Erythroblast (primary cell): ENCODE data around the gene MIPOL1.
"Not testable (repeated sequence)": the region's sequence is repeated elsewhere in the genome, so short reads cannot be mapped to it uniquely, and the experiment has no call there.

ENCODE experiments used
- DNase-seq, 2 experiments: peaks; one replicate each; lab custom pipeline; 2025; lab: John Stamatoyannopoulos, UW
- GATA1 ChIP-seq: IDR thresholded peaks from 2 replicates; pipeline ENCODE4 v1.6.1; 2011; ENCODE audit warnings: low read depth, mild to moderate bottlenecking, control low read depth, low read length, moderate library complexity
- POLR2A ChIP-seq: IDR thresholded peaks from 2 replicates; pipeline ENCODE4 v1.6.1; 2011; ENCODE audit warnings: mild to moderate bottlenecking, low read length

MIPOL1 gene

GRCh38 chr14:37172936-37173614 is 24.7 kb upstream of the MIPOL1 start:
- DNase-seq, result peak; percentile 63 to 70
- TF ChIP-seq GATA1 (no peak), POLR2A (no peak)

DNA sequence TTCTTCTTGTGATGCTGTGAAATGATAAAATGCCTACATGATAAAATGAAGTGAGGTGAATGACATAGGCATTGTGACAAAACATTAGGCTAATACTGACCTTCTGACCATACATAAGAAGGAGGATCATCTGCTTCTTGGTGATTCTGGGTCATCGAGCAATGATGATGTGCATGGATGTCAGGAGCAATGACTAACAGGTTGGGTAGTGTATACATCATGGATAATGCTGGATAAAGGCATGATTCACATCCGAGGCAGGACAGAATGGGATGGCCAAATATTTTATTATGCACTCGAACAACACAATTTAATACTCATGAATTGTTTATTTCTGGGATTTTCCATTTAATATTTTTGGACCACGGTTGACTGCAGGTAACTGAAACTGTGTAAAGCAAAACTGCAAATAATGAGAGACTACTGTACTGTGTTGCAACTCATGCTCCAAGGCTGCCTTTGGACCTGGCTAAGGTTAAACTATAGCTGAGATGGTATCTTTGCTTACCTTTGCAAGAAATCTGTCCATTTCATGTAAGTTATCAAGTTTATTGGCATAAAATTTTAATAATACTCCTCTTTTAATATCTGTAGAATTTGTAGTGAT is 17.7 kb upstream of the MIPOL1 start:
- DNase-seq, result no peak

DNA sequence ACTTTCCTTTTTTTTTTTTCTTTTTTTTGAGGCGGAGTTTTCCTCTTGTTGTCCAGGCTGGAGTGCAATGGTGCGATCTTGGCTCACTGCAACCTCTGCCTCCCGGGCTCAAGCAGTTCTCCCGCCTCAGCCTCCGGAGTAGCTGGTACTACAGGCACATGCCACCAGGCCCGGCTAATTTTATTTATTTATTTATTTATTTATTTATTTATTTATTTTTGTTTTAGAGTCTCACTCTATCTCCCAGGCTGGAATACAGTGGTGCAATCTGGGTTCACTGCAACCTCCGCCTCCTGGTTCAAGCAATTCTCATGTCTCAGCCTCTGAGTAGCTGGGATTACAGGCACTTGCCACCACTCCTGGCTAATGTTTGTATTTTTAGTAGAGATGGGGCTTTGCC is 16.9 kb upstream of the MIPOL1 start:
- DNase-seq, result not testable (repeated sequence)

More for the DNA sequence above, 17.7 kb upstream of the MIPOL1 start:
- TF ChIP-seq POLR2A (no peak), GATA1 (no peak)

GRCh38 chr14:37181441-37181840 is 16.3 kb upstream of the MIPOL1 start:
- TF ChIP-seq POLR2A, result no peak

GRCh38 chr14:37184520-37184919 is 13.2 kb upstream of the MIPOL1 start:
- not testable (repeated sequence) for DNase-seq

More at GRCh38 chr14:37181441-37181840, 16.3 kb upstream of the MIPOL1 start:
- no peak for DNase-seq

GRCh38 chr14:37185670-37186069 is 12.1 kb upstream of the MIPOL1 start:
- TF ChIP-seq GATA1 (no peak), POLR2A (no peak)
- no peak for DNase-seq

- TF ChIP-seq POLR2A, result no peak
- no peak for TF ChIP-seq GATA1
- DNase-seq, result no peak
Measured at GRCh38 chr14:37186865-37187264, 10.9 kb upstream of the MIPOL1 start.

DNA sequence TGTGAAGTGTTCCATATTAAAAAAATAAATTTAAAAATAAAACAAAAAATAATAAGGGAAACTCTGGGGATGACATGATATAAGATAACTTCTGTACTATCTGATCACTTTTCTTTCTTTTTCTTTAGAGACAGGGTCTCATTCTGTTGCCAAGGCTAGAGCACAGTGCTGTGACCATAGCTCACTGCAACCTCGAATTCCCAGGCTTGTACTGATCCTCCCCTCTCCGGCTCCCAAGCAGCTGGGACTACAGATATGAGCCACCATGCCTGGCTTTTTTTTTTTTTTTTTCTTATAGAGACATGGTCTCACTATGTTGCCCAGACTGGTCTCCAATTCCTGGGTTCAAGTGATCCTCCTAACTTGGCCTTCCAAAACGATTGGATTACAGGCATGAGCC is 10.4 kb upstream of the MIPOL1 start:
- TF ChIP-seq GATA1, result no peak
- no peak for DNase-seq

GRCh38 chr14:37187840-37188577 is 9.7 kb upstream of the MIPOL1 start:
- not testable (repeated sequence) for DNase-seq

- DNase-seq, result not testable (repeated sequence)
Measured at GRCh38 chr14:37189733-37190132, 8.0 kb upstream of the MIPOL1 start.

DNA sequence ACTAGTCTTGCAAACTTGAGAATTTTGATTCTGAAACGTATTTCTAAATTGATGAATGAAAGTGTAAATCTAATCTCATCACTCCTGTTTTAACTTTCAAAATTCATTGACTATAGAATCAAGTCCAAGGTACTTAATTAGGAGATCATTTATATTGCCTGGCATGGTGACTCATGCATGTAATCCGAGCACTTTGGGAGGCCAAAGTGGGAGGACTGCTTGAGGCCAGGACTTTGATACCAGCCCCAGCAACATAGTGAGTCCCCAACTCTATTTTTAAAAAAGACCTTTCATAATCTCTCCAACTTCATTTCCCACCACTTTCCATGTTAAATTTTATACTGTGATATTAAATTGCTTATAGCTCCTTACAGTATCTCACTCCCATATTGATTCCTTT is 3.0 kb upstream of the MIPOL1 start:
- DNase-seq, result no peak
- TF ChIP-seq GATA1, result no peak
- TF ChIP-seq POLR2A, result no peak

- TF ChIP-seq POLR2A (no peak), GATA1 (no peak)
- no peak for DNase-seq
Measured at GRCh38 chr14:37195327-37195726, 2.4 kb upstream of the MIPOL1 start.

- TF ChIP-seq GATA1, result no peak
- no peak for DNase-seq
Measured at GRCh38 chr14:37196604-37197420, 925 bp upstream of the MIPOL1 start.

GRCh38 chr14:37198273-37198598 is 499 bp downstream of the MIPOL1 start:
- DNase-seq, result no peak
- TF ChIP-seq GATA1, result no peak
- TF ChIP-seq POLR2A, result no peak
